Epithelial cell of proximal tubule (primary cell): ENCODE measurements around the gene CCDC157. TPM values are rescaled to one million over a fixed set of nuclear protein-coding genes. Genes with fewer than 3 reads are reported as not detected.
"Not testable (repeated sequence)": the region's sequence is repeated elsewhere in the genome, so short reads cannot be mapped to it uniquely, and the experiment has no call there.

Experiments
- DNase-seq: peaks from one replicate; pipeline ENCODE4 v3.0.0-alpha.2; 2011; ENCODE audit warnings: low read depth
- H3K4me3 ChIP-seq: 2 replicates; pipeline ENCODE4 v1.5.1; 2011; ENCODE audit warnings: low read depth, mild to moderate bottlenecking, low read length
- total RNA-seq: library from RNA; depleted of rRNA; stranded (reverse); fragments of >200 nt; gene quantifications from 2 replicates; pipeline ENCODE4 v1.2.3, GENCODE V29; 2015
- TF ChIP-seq, protein P1 (sequence below): conservative IDR thresholded peaks from 2 replicates; pipeline ENCODE4 v1.5.1; 2012; ENCODE audit warnings: low read depth, mild to moderate bottlenecking, low read length

Gene CCDC157
- total RNA-seq, 1 donor from 2014 or later = 2.2 TPM

DNA sequence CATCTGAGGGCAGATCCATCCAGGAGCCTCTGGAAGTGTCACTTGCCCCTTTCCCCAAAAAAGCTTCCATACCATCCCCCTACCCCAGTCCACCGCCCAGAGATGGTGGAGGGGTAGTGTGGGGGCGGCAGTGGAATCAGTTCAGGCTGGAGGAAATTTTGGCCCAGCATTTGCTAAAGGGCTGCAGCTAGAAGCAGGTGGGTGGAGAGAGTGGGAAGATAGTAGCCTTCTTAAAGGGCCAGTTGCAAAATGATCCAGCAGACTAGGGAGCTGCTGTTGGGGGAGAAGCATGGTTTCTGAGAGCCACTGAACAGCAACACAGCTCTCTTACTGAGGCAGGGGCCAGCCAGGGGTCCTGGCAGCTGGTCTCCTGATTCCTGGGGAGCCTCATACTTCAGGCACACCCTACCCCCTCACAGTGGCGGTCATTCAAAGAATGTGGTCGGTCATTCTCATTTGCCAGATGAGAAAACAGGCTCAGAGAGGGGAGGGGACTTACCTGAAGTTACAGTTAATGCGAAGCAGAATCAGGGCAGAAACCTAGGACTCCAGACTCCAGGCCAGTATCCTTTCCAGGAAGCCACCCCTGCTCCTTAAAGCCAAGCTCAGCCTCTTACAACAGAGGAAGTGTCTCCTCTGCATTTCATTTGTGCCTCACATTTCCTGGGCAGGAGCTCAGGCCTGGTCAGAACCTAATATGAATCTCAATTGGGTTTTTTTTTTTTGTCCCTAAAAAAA is 45.4 kb downstream of the CCDC157 start:
- TF ChIP-seq, protein P1, sequence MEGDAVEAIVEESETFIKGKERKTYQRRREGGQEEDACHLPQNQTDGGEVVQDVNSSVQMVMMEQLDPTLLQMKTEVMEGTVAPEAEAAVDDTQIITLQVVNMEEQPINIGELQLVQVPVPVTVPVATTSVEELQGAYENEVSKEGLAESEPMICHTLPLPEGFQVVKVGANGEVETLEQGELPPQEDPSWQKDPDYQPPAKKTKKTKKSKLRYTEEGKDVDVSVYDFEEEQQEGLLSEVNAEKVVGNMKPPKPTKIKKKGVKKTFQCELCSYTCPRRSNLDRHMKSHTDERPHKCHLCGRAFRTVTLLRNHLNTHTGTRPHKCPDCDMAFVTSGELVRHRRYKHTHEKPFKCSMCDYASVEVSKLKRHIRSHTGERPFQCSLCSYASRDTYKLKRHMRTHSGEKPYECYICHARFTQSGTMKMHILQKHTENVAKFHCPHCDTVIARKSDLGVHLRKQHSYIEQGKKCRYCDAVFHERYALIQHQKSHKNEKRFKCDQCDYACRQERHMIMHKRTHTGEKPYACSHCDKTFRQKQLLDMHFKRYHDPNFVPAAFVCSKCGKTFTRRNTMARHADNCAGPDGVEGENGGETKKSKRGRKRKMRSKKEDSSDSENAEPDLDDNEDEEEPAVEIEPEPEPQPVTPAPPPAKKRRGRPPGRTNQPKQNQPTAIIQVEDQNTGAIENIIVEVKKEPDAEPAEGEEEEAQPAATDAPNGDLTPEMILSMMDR = no peak
- DNase-seq = no peak
- H3K4me3 ChIP-seq = no peak overlapping the region

DNA sequence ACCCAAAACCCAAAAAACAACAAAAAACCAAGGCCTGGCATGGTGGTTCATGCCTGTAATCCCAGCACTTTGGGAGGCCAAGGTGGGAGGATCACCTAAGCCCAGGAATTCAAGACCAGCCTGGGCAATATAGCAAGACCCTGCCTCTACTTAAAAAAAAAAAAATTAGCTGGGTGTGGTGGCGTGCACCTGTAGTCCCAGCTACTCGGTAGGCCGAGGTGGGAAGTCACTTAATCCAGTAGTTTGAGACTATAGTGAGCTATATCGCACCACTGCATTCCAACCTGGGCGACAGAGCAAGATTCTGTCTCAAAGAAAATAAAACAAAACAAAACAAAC is 45.9 kb downstream of the CCDC157 start:
- H3K4me3 ChIP-seq, DNase-seq: not testable (repeated sequence)

DNA sequence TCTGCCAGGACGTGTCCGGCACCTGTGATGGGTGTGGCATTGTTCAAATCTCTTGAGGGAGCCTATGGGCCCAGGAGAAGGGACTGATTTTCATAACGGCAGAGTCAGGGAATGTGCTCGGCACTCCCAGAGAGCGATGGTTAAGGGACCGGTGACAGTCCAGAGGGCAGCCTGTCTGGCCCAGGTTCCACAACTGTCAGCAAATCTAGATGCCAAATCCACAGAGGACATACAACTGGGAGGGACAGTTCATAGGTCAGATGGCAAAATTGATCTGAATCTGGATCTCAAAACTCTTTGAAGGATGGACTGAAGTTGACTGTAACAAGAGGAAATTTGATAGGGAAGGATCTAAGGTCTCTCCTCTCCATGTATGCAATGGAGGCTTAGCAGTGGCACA is 47.5 kb downstream of the CCDC157 start:
- TF ChIP-seq, protein P1 = no peak
- no peak overlapping the region for H3K4me3 ChIP-seq
- DNase-seq = no peak

DNA sequence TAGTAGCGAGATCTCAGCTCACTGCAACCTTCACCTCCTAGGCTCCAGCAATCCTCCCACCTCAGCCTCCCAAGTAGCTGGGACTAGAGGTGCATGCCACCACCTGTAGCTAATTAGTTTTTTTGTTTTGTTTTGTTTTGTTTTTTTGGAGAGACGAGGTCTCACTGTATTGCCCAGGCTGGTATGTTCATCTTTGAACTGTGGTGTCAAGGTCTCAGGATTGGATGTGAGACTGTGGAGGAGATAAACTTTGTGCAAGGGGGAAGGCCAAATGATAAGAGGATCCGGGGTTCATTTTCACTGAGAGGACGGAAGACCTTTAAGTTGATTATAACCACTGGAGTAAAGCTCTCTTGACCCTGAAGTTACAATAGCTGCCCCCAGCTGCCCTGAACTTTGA is 48.9 kb downstream of the CCDC157 start:
- TF ChIP-seq, protein P1 = no peak
- no peak overlapping the region for H3K4me3 ChIP-seq
- no peak for DNase-seq

DNA sequence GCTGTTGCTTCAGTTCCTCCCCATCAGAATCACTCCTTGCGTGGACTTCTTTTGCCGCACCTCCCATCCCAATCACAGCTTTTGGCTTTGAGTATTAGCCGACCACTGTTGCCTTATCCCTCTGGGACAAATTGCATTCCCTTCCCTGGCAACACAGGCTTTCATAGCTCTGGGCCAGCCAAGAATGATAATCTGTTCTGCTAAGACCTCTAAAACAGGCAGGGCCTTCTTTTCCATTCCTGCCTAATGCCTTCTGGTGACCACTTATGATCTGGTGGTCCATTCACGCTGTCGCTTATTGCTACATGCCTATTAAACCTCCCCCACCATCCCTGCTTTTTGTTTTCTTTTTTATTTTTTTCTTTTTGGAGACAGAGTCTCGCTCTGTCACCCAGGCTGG is 49.6 kb downstream of the CCDC157 start:
- TF ChIP-seq, protein P1 = no peak
- DNase-seq = no peak
- no peak overlapping the region for H3K4me3 ChIP-seq

DNA sequence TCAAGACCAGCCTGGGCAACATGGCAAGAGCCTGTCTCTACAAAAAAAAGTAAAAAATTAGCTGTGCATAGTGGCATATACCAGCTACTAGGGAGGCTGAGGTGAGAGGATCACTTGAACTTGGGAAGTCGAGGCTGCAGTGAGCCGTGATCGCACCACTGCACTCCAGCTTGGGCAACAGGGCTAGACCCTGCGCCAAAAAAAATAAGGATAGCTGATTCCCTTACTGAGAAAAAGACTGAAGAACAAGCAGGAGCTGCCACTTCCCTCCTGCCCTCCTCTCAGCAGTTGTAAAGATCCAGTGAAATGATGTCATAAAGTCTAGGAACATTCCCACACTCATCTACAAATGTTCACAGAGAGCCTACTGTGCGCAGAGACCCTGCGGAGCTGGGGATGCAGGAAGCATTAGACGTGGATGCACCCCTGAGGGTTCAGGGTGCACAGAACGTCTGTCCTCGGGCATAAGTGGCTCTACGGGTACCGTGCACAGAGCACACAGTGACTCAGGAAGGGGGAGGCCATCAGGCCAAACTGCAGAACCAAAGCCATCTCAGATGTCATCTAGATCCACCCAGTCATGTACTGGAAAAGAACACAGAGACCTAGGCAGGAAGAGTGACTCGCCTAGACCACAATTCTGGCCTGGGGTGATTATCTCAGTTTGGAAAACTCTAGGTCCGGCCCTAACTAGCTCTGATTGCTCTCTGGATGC is 51.7 kb downstream of the CCDC157 start:
- TF ChIP-seq, protein P1 = no peak
- no peak overlapping the region for H3K4me3 ChIP-seq
- no peak for DNase-seq

DNA sequence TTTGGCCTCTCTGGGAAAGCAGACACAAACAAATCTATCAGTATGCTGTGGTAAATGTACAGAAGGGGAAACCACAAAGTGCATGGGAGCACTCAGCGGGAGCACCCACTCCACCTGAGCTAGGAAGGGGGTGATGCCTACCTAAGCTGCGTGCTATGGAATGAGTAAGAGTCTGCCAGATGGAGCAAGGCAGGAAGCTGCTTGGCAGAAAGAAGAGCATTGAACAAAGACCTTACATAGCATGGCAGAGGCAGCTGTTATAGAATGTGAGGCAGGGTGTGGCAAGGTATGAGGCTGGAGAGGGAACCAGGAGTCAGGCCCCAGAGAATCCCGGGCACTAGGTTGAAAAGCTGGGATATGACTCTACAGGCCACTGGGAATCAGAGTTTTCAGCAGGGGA is 55.0 kb downstream of the CCDC157 start:
- H3K4me3 ChIP-seq = no peak overlapping the region
- TF ChIP-seq, protein P1 = no peak
- no peak for DNase-seq
